K562 (cell line): Measurements from ENCODE around the gene AFF3. TPM values are rescaled to one million over a fixed set of nuclear protein-coding genes. Genes with fewer than 3 reads are reported as not detected.

ENCODE experiments used
- ATAC-seq: fragments of 200-7000 bp; cut with Tn5 transposase; 3 replicates; pipeline ENCODE4 v1.9.1; 2020; ENCODE audit warnings: moderate library complexity
- BruUV-seq: library from RNA; stranded (reverse); fragments of 400-500 nt; replicated peaks from 2 replicates; lab custom pipeline; 2021; lab: Mats Ljungman, UMichigan
- CTCF ChIA-PET: fragments of 300-600 bp; formaldehyde crosslinking; extraction: SDS; loops from one replicate; lab custom pipeline; 2021; ENCODE audit warnings: low intra/inter-chr PET ratio; lab: Yijun Ruan, JAX
- POLR2A ChIA-PET: fragments of 300-600, 350-650 bp; sonication (Branson Sonifier 250); formaldehyde crosslinking; extraction: SDS; loops from one replicate; lab custom pipeline; 2021; ENCODE audit warnings: antibody characterized with exemption, inconsistent platforms; lab: Yijun Ruan, JAX
- DNase-seq, 4 experiments: peaks; one replicate each; pipeline versions ENCODE4 v3.0.0 to v3.0.0-alpha.2; 2011 to 2018; ENCODE audit warnings: low spot score in 3 of 4, mixed read lengths in 3 of 4; ENCODE audit errors: extremely low read depth in 1 of 4
- FAIRE-seq: peaks from 2 replicates; lab custom pipeline; 2011; peaks lifted over from hg19 to GRCh38; lab: Jason Lieb, UNC
- H2AFZ ChIP-seq: 2 replicates; pipeline ENCODE4 v1.6.0; 2011; ENCODE audit warnings: low read depth, low read length, control low read depth, inconsistent platforms
- H3K27ac ChIP-seq: fragments of 200-600 bp; 3 replicates; pipeline ENCODE4 v1.8.0; 2011; ENCODE audit warnings: low read depth, mild to moderate bottlenecking, control low read depth, inconsistent platforms, low read length, moderate library complexity, mixed read lengths; ENCODE audit errors: extremely low read depth
- H3K27me3 ChIP-seq, 2 experiments: fragments of 300-600 bp in 1 of 2; 2 replicates in 1 of 2; 3 replicates in 1 of 2; pipeline versions ENCODE4 v1.6.0 to v1.8.0; 2011; ENCODE audit warnings: inconsistent platforms in 2 of 2, low read length in 2 of 2, mild to moderate bottlenecking in 1 of 2, mixed read lengths in 1 of 2, moderate library complexity in 1 of 2; ENCODE audit not compliant: control insufficient read depth in 2 of 2, insufficient read depth in 2 of 2
- H3K36me3 ChIP-seq: fragments of 300-600 bp; 3 replicates; pipeline ENCODE4 v1.8.0; 2011; ENCODE audit warnings: mild to moderate bottlenecking, low read length, inconsistent platforms; ENCODE audit not compliant: control insufficient read depth, insufficient read depth
- H3K4me1 ChIP-seq, 2 experiments: fragments of 200-600 bp in 1 of 2; replicated peaks in 1 of 2; 2 replicates in 1 of 2; 3 replicates in 1 of 2; pipeline versions ENCODE4 v1.5.1 to v1.8.0; 2011; ENCODE audit warnings: inconsistent platforms in 2 of 2, low read length in 2 of 2, mild to moderate bottlenecking in 1 of 2, mixed read lengths in 1 of 2, moderate library complexity in 1 of 2; ENCODE audit not compliant: control insufficient read depth in 2 of 2, insufficient read depth in 2 of 2
- H3K4me2 ChIP-seq: 2 replicates; pipeline ENCODE4 v1.6.1; 2011; ENCODE audit warnings: low read length, control low read depth, inconsistent platforms, mixed read lengths; ENCODE audit not compliant: insufficient read depth
- H3K4me3 ChIP-seq: fragments of 200-600 bp; sonication (generic), shearing (Covaris generic); 2 replicates; pipeline ENCODE4 v1.5.1; 2016; ENCODE audit warnings: control low read depth, inconsistent platforms
- H3K79me2 ChIP-seq: fragments of 200-600 bp; 3 replicates; pipeline ENCODE4 v1.8.0; 2011; ENCODE audit warnings: low read length, inconsistent platforms; ENCODE audit not compliant: control insufficient read depth, insufficient read depth
- H3K9ac ChIP-seq, 2 experiments: 2 replicates each; pipeline versions ENCODE4 v1.6.0 to v1.6.1; 2011; ENCODE audit warnings: low read depth in 2 of 2, low read length in 2 of 2, control low read depth in 1 of 2, inconsistent platforms in 1 of 2, mild to moderate bottlenecking in 1 of 2, mixed read lengths in 1 of 2; ENCODE audit not compliant: insufficient read depth in 1 of 2
- H3K9me1 ChIP-seq: one replicate; pipeline ENCODE4 v1.6.0; 2011; ENCODE audit warnings: inconsistent platforms, mild to moderate bottlenecking, low read length, moderate library complexity; ENCODE audit not compliant: control insufficient read depth, insufficient read depth
- H3K9me3 ChIP-seq: replicated peaks from 2 replicates; pipeline ENCODE4 v1.5.1; 2011; ENCODE audit warnings: low read depth, low read length, inconsistent platforms; ENCODE audit not compliant: control insufficient read depth, insufficient read depth
- H4K20me1 ChIP-seq: replicated peaks from 2 replicates; pipeline ENCODE4 v1.6.1; 2011; ENCODE audit warnings: low read length, inconsistent platforms, mixed read lengths; ENCODE audit not compliant: control insufficient read depth, insufficient read depth
- CREB3L1 ChIP-seq: fragments of 450-650 bp; IDR thresholded peaks from 2 replicates; pipeline ENCODE4 v1.6.1; 2014; ENCODE audit warnings: low read depth, mild to moderate bottlenecking, moderate library complexity, borderline replicate concordance
- FOXA1 ChIP-seq: fragments of 450-650 bp; IDR thresholded peaks from 2 replicates; pipeline ENCODE4 v1.6.1; 2016; ENCODE audit warnings: mild to moderate bottlenecking, borderline replicate concordance
- GATA2 ChIP-seq: sonication (generic); formaldehyde crosslinking; IDR thresholded peaks from 2 replicates; pipeline ENCODE4 v1.4.0; 2020; ENCODE audit warnings: mild to moderate bottlenecking, missing genetic modification reagents
- GATAD2A ChIP-seq: fragments of 450-650 bp; IDR thresholded peaks from 2 replicates; pipeline ENCODE4 v1.6.1; 2017
- HDAC8 ChIP-seq: fragments of 450-650 bp; IDR thresholded peaks from 2 replicates; pipeline ENCODE4 v1.6.1; 2016; ENCODE audit warnings: mild to moderate bottlenecking, missing genetic modification characterization, moderate library complexity, missing compliant biosample characterization
- JUNB ChIP-seq: fragments of 450-650 bp; formaldehyde crosslinking; conservative IDR thresholded peaks from 2 replicates; pipeline ENCODE4 v1.4.0; 2020; ENCODE audit warnings: mild to moderate bottlenecking
- LCOR ChIP-seq: sonication (generic); formaldehyde crosslinking; IDR thresholded peaks from 2 replicates; pipeline ENCODE4 v1.8.0; 2022; ENCODE audit warnings: mild to moderate bottlenecking, missing genetic modification reagents
- ZNF764 ChIP-seq: fragments of 250-450 bp; sonication (Bioruptor Pico); IDR thresholded peaks from 2 replicates; pipeline ENCODE4 v1.4.0; 2020; ENCODE audit warnings: low read depth, mild to moderate bottlenecking, moderate library complexity
- WGBS: fragments of 100-300 bp; shearing (Covaris generic); methylation state at CpG from one replicate; pipeline ENCODE4 v1.1.6; 2016; ENCODE audit warnings: low coverage, mixed read lengths; ENCODE audit not compliant: insufficient coverage; ENCODE audit errors: missing lambda C conversion rate; 5-methylcytosine and 5-hydroxymethylcytosine counted together
- in situ Hi-C: fragments of 300-500 bp; cut with MboI; formaldehyde crosslinking; loops from 4 replicates; pipeline ENCODE4 v1.15.0; 2018; ENCODE audit warnings: inconsistent platforms, mixed read lengths
- intact Hi-C: fragments of 100-400 bp; cut with micrococcal nuclease; formaldehyde crosslinking; loops from 2 replicates; pipeline ENCODE4 v1.14.2; 2022
- polyA plus RNA-seq, 8 experiments: library from polyadenylated mRNA; depleted of rRNA in 4 of 8; stranded (reverse) in 5 of 8; unstranded in 3 of 8; fragments of >200 nt; fragmentation: Nextera tagmentation in 2 of 8; fragmentation: Illumina TruSeq in 1 of 8; extraction: Ambion mirVana in 2 of 8; extraction: Trizol in 1 of 8; gene quantifications; 2 replicates each; pipeline versions ENCODE4 v1.2.1 to v1.2.3, GENCODE V29; 2011 to 2014; ENCODE audit warnings: inconsistent platforms in 1 of 8, missing spikeins in 1 of 8
- total RNA-seq, 7 experiments: library from RNA; depleted of rRNA in 6 of 7; stranded (reverse); fragments of >200 nt in 6 of 7; fragmentation: Illumina TruSeq in 2 of 7; extraction: Trizol in 2 of 7; gene quantifications; 2 replicates each; pipeline versions ENCODE4 v1.2.1 to v1.2.3, GENCODE V29; 2011 to 2021; ENCODE audit warnings: low replicate concordance in 1 of 7
- TF ChIP-seq, protein P1 (sequence below): fragments of 250-450 bp; sonication (Bioruptor Pico); IDR thresholded peaks from 2 replicates; pipeline ENCODE4 v1.4.0; 2020; ENCODE audit warnings: borderline replicate concordance

Gene AFF3
- total and polyA plus RNA-seq, 9 of the 15 experiments (the other 6 are each of a cell fraction or from before 2014, with no cell fraction given): 0.02 to 0.11 TPM; not detected in 7

GRCh38 chr2:99911736-99912135, 230.7 kb downstream of the AFF3 start:
- Histone ChIP-seq H3K4me2 (no peak overlapping the region), H3K27ac (no peak overlapping the region), H3K9me3 (no peaks in the 10 kb centered on the region), H3K79me2 (no peaks in the 10 kb centered on the region), H3K9me1 (no peaks in the 10 kb centered on the region), H3K4me3 (no peak overlapping the region), H2AFZ (no peak overlapping the region), H3K4me1 (no peaks in the 10 kb centered on the region), H3K9ac (no peak overlapping the region), H3K27me3 (peaks cover under 1 to 8% of the 10 kb centered on the region in 2 experiments; a peak in 2 of 5 replicates), H4K20me1 (no peaks in the 10 kb centered on the region), H3K36me3 (no peaks in the 10 kb centered on the region)
- in situ Hi-C loops: no loop called here
- BruUV-seq: no TSS peak
- TF ChIP-seq LCOR (no peak), FOXA1 (no peak), GATA2 (CRISPR knock-in tag) (no peak)
- TF ChIP-seq, protein P1, sequence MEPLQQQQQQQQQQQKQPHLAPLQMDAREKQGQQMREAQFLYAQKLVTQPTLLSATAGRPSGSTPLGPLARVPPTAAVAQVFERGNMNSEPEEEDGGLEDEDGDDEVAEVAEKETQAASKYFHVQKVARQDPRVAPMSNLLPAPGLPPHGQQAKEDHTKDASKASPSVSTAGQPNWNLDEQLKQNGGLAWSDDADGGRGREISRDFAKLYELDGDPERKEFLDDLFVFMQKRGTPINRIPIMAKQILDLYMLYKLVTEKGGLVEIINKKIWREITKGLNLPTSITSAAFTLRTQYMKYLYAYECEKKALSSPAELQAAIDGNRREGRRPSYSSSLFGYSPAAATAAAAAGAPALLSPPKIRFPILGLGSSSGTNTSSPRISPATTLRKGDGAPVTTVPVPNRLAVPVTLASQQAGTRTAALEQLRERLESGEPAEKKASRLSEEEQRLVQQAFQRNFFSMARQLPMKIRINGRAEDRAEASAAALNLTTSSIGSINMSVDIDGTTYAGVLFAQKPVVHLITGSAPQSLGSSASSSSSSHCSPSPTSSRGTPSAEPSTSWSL (CRISPR knock-in tag): no peak
- ChIA-PET POLR2A (no interaction called here), CTCF (no interaction called here)
- FAIRE-seq (no peak), ATAC-seq (no peak), DNase-seq (no peak)
- intact Hi-C loops: no loop called here

DNA sequence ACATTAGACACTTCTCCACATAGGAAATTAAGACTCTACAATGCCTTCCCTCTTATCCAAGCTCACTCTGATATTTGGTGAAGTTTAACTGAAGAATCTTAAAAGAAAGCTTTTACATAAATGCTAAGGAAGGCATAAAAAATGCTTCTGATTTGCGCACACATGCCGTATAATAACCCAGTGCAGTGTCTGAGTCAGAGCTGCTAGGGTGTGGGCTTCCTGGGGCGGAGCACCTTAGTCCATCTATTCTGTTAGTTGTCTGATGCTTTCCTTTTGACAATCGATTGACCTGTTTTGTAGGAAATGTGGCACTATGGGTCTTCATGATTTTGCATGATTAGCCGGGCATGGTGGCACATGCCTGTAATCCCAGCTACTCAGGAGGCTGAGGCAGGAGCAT, 231.5 kb downstream of the AFF3 start:
- no peak for FAIRE-seq
- in situ Hi-C loops: no loop called here
- Histone ChIP-seq H3K9me1 (no peaks in the 10 kb centered on the region), H3K79me2 (no peaks in the 10 kb centered on the region), H4K20me1 (no peaks in the 10 kb centered on the region), H3K27ac (no peak overlapping the region), H3K4me2 (no peak overlapping the region), H3K9ac (no peak overlapping the region), H3K4me3 (no peak overlapping the region), H3K4me1 (no peaks in the 10 kb centered on the region), H3K36me3 (no peaks in the 10 kb centered on the region), H3K27me3 (no peaks in the 10 kb centered on the region; a peak in 1 of 5 replicates), H3K9me3 (no peaks in the 10 kb centered on the region), H2AFZ (no peak overlapping the region)
- 3% methylated on average over 5 of the region's 5 CpGs for WGBS
- TF ChIP-seq ZNF764 (CRISPR knock-in tag): no peak
- no peak for TF ChIP-seq GATAD2A
- no peak for TF ChIP-seq CREB3L1
- no peak for TF ChIP-seq HDAC8 (tag)
- TF ChIP-seq JUNB (CRISPR knock-in tag): no peak
- no TSS peak for BruUV-seq
- ChIA-PET CTCF (no interaction called here), POLR2A (no interaction called here)
- no peak for ATAC-seq
- DNase-seq: no peak
- intact Hi-C loops: no loop called here
